Left lung (tissue), 10 donors: ENCODE results near the gene BPIFB6. TPM values are rescaled to one million over a fixed set of nuclear protein-coding genes. Genes with fewer than 3 reads are reported as not detected.

ENCODE experiments used
- ATAC-seq: fragments of 200-7000 bp; cut with Tn5 transposase; one replicate; pipeline ENCODE4 v1.9.1; 2020; ENCODE audit warnings: moderate library complexity
- DNase-seq, 4 donors: peaks; one replicate each; pipeline ENCODE4 v3.0.0-alpha.2; 2013 to 2020
- H3K27ac ChIP-seq, 2 donors: fragments of 200-600 bp; sonication (generic) in 1 of 2; one replicate each; pipeline versions ENCODE4 v1.5.0 to v1.8.0; 2020 to 2021
- H3K27me3 ChIP-seq, 2 donors: fragments of 200-600 bp; sonication (generic) in 1 of 2; one replicate each; pipeline versions ENCODE4 v1.5.0 to v1.8.0; 2020 to 2021
- H3K36me3 ChIP-seq, 2 donors: fragments of 200-600 bp; sonication (generic) in 1 of 2; one replicate each; pipeline versions ENCODE4 v1.5.0 to v1.8.0; 2020 to 2021
- H3K4me1 ChIP-seq, 2 donors: fragments of 200-600 bp; one replicate each; pipeline ENCODE4 v1.8.0; 2021
- H3K4me3 ChIP-seq, 2 donors: fragments of 200-600 bp; sonication (generic) in 1 of 2; one replicate each; pipeline versions ENCODE4 v1.5.0 to v1.8.0; 2020 to 2021; ENCODE audit warnings: mild to moderate bottlenecking in 1 of 2
- H3K9me3 ChIP-seq, 2 donors: fragments of 200-600 bp; sonication (generic) in 1 of 2; one replicate each; pipeline versions ENCODE4 v1.5.0 to v1.8.0; 2020 to 2021
- intact Hi-C, 2 donors: fragments of 100-400 bp; cut with DNase I; formaldehyde crosslinking; loops; one replicate each; pipeline versions ENCODE4 v1.11.2 to v1.14.2; 2022
- polyA plus RNA-seq, 6 donors: library from polyadenylated mRNA; unstranded; fragments of 120-200 nt; gene quantifications; one replicate each; pipeline ENCODE4 v1.2.1, GENCODE V29; 2013; ENCODE audit not compliant: insufficient read length in 6 of 6
- total RNA-seq, 2 donors: library from RNA; stranded (reverse); fragmentation: NEBNext Ultra II Directional; extraction: Animal tissue kit (Norgen Biotek cat#: 25700); gene quantifications; one replicate each; pipeline ENCODE4 v1.2.1, GENCODE V29; 2021
- TF ChIP-seq, protein P1 (sequence below), 2 donors: fragments of 200-600 bp; sonication (generic) in 1 of 2; IDR thresholded peaks; one replicate each; pipeline versions ENCODE4 v1.5.0 to v1.8.0; 2021; ENCODE audit warnings: antibody characterized with exemption in 2 of 2
- donor health status: DM: no; HTN: yes; CAD: no.
- donor health status: DM: no; HTN: no; CAD: no.

Gene BPIFB6
- total and polyA plus RNA-seq, 8 donors: not detected

DNA sequence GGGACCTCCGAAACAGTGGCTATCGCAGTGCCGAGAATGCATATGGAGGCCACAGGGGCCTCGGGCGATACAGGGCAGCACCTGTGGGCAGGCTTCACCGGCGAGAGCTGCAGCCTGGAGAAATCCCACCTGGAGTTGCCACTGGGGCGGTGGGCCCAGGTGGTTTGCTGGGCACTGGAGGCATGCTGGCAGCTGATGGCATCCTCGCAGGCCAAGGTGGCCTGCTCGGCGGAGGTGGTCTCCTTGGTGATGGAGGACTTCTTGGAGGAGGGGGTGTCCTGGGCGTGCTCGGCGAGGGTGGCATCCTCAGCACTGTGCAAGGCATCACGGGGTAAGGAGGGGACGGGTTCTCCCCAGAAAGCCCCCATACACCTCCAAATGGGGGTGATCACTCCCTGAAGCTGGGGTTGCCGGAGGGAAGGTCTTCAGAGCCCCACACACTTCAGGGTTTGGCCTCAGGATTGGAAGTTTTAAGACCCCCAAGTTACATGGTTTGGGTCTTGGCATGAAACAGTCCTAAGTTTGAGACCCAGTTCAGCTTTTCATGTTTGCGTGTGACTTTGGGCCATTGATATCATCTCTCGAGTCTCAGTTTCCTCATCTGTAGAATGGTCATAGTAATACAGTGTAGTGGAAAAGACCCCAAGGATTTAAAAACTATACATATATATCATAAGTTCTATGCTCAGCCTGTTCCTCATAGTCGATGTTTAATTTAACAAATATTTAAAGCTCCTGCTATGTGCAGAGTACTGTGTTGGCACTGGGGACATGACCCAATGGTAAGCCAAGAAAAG, 52.3 kb downstream of the BPIFB6 start:
- TF ChIP-seq, protein P1, sequence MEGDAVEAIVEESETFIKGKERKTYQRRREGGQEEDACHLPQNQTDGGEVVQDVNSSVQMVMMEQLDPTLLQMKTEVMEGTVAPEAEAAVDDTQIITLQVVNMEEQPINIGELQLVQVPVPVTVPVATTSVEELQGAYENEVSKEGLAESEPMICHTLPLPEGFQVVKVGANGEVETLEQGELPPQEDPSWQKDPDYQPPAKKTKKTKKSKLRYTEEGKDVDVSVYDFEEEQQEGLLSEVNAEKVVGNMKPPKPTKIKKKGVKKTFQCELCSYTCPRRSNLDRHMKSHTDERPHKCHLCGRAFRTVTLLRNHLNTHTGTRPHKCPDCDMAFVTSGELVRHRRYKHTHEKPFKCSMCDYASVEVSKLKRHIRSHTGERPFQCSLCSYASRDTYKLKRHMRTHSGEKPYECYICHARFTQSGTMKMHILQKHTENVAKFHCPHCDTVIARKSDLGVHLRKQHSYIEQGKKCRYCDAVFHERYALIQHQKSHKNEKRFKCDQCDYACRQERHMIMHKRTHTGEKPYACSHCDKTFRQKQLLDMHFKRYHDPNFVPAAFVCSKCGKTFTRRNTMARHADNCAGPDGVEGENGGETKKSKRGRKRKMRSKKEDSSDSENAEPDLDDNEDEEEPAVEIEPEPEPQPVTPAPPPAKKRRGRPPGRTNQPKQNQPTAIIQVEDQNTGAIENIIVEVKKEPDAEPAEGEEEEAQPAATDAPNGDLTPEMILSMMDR (IDR thresholded peaks at IDR 0.05): no peak
- Histone ChIP-seq H3K36me3 (no peaks in the 10 kb centered on the region), H3K9me3 (no peaks in the 10 kb centered on the region), H3K27ac (no peak overlapping the region), H3K4me3 (no peak overlapping the region), H3K27me3 (no peaks in the 10 kb centered on the region), H3K4me1 (no peaks in the 10 kb centered on the region)
- DNase-seq (no peak), ATAC-seq (no peak)
- intact Hi-C loops: no loop called here

DNA sequence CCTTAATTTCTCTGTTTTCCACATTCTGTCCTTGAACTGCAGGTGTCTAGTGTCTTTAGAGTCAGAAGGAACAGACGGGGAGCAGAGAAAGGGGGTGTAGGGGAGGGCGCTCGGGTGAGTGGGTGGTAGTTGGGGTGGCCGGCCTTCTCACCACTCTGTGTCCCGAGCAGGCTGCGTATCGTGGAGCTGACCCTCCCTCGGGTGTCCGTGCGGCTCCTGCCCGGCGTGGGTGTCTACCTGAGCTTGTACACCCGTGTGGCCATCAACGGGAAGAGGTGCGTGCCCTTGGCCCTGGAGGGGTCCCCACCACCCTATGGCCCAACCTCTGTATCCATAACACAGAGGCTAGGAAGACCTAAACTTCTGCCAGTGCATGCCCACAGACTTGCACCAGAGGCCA, 53.3 kb downstream of the BPIFB6 start:
- intact Hi-C loops: no loop called here
- TF ChIP-seq, protein P1 (IDR thresholded peaks at IDR 0.05): no peak

DNA sequence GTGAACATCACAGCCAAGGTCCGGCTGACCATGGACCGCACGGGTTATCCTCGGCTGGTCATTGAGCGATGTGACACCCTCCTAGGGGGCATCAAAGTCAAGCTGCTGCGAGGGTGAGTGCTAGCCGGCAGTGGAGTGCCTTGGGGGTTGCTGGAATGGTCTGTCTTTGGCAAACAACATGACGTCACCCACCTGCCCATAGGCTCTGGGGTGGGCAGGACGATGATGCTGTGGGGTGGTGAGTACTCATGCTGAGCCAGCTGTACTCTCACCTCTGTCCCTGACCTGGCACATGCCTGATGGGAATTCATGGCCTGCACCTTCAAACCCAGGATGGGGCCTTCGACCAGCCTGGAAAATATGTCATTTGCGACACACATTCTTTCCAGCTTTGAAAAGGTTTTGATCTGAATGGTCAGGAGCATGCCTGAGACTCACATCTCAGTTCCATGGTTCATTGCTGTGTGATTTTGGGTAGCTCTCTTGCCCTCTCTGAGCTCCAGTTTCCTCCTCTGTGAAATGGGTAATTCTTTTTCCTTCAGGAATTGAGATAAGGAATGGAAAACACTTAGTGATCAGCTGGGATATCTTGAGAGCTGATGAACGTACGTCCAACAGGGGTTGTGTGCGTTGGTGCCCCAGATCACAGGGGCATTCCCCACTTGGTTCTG, 54.7 kb downstream of the BPIFB6 start:
- no peak for ATAC-seq
- Histone ChIP-seq H3K9me3 (no peaks in the 10 kb centered on the region), H3K4me3 (no peak overlapping the region), H3K27ac (no peak overlapping the region), H3K4me1 (no peaks in the 10 kb centered on the region), H3K27me3 (no peaks in the 10 kb centered on the region), H3K36me3 (no peaks in the 10 kb centered on the region)
- DNase-seq: no peak
- intact Hi-C loops: no loop called here
- TF ChIP-seq, protein P1 (IDR thresholded peaks at IDR 0.05): no peak

More for the DNA sequence above, 53.3 kb downstream of the BPIFB6 start:
- no peaks in the 10 kb centered on the region for H3K9me3 ChIP-seq
- ATAC-seq (no peak), DNase-seq (peak in 1 of 4 donors; percentile 78)
- H3K27ac ChIP-seq: no peak overlapping the region
- no peaks in the 10 kb centered on the region for H3K36me3 ChIP-seq
- no peak overlapping the region for H3K4me3 ChIP-seq
- no peaks in the 10 kb centered on the region for H3K27me3 ChIP-seq
- H3K4me1 ChIP-seq: no peaks in the 10 kb centered on the region

DNA sequence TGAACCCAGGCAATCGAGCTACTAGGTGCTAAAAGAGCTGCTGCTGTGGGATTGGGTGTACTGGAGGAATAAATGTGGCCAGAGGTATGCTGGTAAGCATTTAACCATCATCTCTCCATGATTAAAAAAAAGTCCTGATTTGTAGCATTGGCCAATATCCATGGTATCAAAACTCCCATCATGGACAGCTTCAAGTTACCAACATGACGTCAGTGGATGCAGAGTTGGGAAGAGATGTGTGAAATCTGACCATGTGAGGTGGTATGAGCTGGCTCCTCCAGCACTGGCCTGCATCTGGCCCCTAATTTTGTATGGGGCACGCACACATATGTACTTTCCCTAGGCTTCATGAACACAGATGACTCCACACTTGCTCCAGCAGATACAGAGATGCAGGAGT, 59.7 kb downstream of the BPIFB6 start:
- Histone ChIP-seq H3K4me3 (no peak overlapping the region), H3K27me3 (no peaks in the 10 kb centered on the region), H3K27ac (no peak overlapping the region), H3K36me3 (no peaks in the 10 kb centered on the region), H3K9me3 (no peaks in the 10 kb centered on the region), H3K4me1 (no peaks in the 10 kb centered on the region)
- DNase-seq: no peak
- ATAC-seq: no peak
- intact Hi-C loops: no loop called here
- TF ChIP-seq, protein P1 (IDR thresholded peaks at IDR 0.05): no peak

DNA sequence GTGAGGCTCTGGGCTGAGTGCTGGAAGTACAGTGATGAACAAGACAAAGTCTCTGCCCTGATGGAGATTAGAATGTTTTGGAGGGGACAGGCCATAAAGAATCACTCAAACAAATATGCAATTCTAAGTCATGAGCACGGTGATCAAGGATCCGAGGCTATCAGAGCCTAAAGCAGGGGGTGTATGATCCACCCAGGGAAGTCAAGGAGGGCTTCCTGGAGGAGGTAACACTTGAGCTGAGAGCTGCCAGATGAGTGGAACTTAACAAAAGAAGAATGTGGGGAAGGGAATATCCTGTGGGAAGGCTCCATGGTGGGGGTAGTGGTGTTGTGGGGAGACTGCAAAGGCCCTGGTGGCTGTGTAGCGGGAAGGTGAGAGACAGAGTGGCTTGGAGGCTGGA, 60.2 kb downstream of the BPIFB6 start:
- TF ChIP-seq, protein P1 (IDR thresholded peaks at IDR 0.05): no peak
- intact Hi-C loops: no loop called here
- H3K36me3 ChIP-seq: no peaks in the 10 kb centered on the region

More for the DNA sequence above, 60.2 kb downstream of the BPIFB6 start:
- no peak overlapping the region for H3K4me3 ChIP-seq
- H3K9me3 ChIP-seq: no peaks in the 10 kb centered on the region
- no peak for DNase-seq
- peaks cover 0 to under 1% of the 10 kb centered on the region in 2 donors for H3K4me1 ChIP-seq
- no peak overlapping the region for H3K27ac ChIP-seq
- ATAC-seq: no peak
- H3K27me3 ChIP-seq: no peaks in the 10 kb centered on the region
